Stimulated activated CD4-positive, alpha-beta T cell treated with anti-CD3 and anti-CD28 coated beads, TNF-alpha, amount 100 ng/mL, for 4 hours (primary cell): ENCODE measurements around the gene TDRD7.

ENCODE experiments used
- DNase-seq, 3 experiments: peaks; one replicate each; pipeline ENCODE4 v3.0.0-alpha.2; 2020; ENCODE audit warnings: low read depth in 3 of 3

Gene TDRD7

DNA sequence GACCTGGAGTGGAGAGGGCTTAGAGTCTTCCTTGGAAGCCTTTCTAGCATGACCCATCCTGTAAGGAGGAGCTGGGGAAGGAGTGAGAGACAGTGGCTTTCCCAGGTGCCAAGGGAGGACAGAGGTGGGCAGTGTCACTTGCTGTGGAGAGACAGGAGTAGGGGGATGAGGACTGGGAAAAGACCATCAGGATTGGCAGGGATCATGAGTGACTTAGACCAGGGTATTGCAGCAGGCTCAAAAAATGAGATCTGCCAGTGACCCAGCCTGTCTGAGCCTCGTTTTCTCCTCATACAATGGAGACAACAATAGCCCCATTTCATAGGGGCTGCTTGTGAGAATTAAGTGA, 91.9 kb downstream of the TDRD7 start:
- DNase-seq = no peak

- DNase-seq = no peak
These were observed 92.7 kb downstream of the TDRD7 start for GRCh38 chr9:97504381-97505216.

DNA sequence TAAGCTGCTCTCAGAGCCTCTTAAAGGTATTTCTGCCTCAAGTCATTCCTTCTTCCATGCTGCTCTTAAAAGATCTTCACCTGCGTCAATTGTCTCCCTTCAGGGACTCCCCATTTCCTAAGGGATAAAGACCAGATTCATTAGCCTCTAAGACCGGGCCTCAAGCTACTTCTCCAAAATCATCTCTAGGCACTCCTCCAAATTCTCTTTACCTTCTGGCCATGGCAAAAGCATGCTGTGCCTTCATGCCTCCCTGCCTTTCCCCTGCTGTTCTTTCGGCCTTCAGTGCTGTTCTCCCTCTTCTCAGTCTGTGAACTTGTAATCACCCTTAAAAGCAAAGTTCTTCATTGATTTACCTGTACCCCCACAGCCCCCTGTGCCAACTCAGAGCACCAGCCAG, 93.9 kb downstream of the TDRD7 start:
- no peak for DNase-seq

- no peak for DNase-seq
These were observed 94.4 kb downstream of the TDRD7 start for GRCh38 chr9:97506306-97506705.

DNA sequence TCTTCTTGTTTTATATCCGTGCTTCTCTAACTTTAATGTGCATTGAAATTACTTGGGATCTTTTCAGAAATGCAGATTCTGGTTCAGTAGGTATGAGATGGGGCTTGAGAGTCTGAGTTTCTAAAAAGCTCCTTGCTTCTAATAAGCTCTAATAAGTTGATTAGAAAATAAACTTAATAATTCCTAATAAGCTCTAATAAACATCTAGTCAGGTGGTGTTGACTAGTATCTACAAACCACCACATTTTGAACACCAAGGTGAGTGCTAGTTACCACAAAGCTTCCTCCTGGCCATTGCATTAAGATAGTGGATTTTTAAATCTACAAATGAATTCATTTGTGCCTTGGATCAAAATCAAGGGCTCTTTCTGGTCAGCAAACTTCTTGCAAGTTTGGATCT, 94.9 kb downstream of the TDRD7 start:
- no peak for DNase-seq

GRCh38 chr9:97507428-97507984, 95.6 kb downstream of the TDRD7 start:
- DNase-seq = no peak

DNA sequence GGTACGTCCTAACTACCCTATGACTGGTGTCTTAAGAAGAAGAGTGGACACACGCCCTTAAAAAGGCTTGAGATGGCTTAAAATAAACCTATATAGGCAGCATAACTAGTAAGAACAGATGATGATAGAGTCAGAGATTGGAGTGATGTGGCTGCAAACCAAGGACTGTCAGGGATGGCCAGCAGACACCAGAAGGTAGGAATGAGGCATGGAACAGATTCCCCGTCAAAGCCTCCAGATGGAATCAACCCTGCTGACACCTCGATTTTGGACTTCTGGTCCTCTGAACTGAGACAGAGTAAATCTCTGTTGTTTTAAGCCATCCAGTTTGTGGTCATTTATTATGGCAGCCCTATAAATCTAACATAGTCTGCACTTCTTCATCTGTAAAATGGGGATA, 97.0 kb downstream of the TDRD7 start:
- no peak for DNase-seq

DNA sequence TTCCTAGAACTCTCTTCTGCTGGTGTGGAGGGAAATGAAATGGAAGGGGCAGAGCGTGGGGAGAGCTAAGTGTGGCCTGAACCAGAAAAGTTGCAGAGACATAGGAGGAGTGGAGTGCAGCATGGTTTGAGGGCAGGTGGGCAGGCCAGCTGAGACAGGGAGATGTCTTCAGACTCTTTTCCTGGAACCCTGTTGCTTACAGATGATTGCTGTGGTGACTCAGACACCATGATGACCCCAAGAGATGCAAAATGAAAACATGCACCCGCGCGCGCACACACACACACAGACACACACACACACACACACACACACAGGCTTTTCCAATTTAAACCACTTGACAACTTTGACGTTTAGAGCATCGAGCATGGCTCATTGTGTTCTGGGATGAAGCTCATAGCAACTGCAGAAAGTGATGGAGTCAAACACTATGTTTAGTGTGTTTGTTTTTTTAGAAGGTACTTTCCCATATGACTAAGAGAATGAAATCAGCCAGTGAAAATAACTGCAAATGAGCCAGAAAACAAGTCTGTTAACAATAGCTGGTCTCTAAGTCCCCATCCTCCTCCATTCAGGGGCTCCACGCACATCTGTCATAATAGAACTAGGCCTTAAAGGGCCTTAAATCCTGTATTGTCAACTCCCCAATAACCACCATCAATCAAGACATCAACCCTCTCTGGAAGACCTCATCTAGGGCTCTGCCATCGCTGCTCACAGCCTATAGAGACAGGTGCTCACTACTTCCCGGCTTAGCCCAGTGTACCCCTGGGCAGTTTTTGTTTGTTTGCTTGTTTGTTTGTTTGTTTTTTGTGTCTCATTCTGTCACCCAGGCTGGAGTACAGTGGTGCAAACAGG, 99.1 kb downstream of the TDRD7 start:
- no peak for DNase-seq

- no peak for DNase-seq
These were observed 99.9 kb downstream of the TDRD7 start for GRCh38 chr9:97511655-97512427.

GRCh38 chr9:97512966-97513560, 101.2 kb downstream of the TDRD7 start:
- DNase-seq = no peak

DNA sequence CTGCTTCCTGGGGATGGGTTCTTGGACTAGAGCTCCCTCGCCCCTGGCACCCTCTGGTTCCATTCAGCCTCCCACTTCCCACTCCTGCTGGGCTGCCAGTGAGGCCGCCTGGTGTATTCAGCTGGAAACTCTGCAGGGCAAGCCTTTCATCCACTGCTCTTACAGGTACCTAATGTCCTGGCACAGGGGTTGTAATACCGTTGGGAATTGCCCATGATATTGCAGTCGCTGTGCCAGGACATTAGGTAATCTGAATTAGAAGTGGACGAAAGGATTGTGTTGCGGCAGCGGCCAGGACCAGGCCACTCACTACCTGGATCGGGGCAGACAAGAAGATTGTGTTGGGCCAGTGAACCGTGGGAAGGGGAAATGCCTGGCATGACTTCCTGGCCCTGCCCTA, 102.6 kb downstream of the TDRD7 start:
- DNase-seq = no peak

DNA sequence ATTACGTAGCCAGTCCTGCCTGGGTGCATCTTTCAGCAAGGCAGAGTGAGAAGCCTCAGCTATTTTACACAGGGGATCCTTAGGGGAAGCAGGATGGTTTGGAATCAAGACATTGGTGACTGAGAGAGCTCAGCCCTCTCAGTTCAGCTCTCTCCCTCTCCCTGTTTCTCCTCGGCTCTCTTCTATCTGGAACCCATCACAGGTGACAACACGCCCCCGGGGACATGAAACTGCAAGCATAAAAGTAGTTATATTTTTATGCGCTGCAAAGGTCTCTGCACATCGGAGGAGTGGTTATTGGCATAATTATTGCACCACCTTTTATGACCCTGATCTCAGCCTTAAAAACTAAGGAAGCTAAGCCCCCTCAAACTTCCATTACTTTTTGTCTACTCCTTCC, 103.8 kb downstream of the TDRD7 start:
- DNase-seq = no peak

GRCh38 chr9:97516111-97516510, 104.2 kb downstream of the TDRD7 start:
- no peak for DNase-seq

DNA sequence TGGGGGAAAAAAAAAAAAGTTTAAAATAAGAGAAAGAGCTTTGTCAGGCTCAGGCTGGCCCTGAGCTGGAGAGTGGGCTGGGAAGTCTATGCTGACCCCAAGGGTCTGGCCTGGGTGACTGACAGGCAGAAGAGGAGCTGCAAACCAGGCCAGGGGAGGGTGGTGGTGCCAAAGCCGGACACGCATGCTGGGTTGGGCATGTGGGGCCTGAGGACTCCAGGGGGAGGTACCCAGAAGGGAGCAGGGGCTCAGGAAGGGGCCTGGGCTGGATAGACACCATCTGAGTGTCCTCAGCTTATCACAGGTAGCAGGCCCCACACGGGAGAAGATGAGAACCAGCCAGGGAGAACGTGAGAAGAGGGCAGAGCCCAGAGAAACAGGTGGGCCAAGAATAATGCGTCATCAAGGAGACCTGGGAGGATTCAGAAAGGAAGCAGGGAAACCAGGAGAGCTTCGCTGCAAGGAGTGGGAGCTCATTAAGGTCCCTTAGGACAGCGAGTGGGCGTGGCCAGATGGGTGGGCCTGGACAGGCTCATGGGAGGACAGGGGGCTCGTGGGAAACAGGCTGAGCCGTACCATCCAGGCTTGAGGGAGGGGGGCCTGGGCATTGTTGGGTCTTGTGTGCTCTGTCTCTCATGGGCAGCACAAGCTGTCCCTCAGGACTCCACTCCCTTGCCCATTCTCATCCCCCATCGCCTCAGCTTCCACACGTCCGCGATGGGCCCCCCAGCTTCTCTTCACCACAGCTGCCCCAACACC, 105.6 kb downstream of the TDRD7 start:
- DNase-seq = no peak

DNA sequence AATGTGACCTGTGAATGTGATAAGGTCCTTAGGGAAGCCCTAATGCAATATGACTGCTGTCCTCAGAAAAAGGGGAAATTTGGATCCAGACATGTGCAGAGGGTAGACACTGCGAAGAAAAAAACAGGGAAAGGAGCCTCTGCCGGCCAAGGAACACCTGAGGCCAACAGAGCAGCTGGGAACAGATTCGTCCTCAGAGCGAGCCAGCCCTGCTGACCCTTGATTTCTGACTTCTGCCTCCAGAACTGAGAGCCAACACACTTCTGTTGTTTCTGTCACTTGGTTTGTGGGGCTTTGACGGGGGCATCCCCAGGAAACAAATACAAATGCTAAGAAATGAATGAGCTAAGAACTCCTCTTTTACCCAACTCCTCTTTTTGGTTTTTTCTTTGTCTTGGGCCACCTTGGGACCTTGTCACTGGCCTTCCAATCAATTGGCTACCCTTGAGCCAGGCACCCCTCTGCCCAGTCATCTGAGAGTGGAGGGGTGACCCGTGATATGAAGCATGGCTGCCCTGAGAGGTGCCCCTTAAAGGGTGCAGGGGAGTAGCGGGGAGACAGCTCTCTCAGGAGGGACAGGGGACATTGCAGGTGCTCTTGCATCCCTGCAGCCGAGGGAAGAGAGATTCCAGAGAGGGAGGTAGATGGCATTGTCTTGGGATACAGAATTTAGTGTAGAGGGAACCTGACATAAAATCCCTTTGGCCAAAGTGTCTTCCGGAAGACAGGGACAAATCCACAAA, 106.4 kb downstream of the TDRD7 start:
- DNase-seq = no peak

GRCh38 chr9:97518909-97519307, 107.0 kb downstream of the TDRD7 start:
- DNase-seq = no peak

DNA sequence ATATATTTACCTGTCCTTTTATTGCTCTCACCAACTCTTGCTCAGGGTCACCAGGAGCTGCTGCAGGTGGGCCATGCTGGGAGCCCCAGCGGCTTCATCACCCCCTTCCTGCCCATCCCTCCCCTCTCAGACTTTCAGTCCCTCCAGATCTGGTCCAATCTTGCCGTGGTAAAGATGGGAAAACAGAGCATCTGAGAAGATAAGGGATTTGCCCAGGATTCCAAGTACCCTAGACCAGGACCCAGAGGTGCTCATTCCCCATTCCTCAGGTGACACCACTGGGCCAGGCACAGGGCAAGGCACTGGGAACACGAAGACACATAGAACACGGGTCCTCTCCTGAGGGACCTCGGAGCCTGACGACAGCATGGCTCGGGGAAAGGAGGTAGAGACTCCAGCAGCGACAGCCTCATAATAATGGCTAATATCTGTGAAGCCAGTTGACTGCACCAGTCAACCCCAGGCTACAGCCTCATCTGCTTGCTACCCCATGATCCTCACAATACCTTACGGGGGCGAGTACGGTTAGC, 107.6 kb downstream of the TDRD7 start:
- DNase-seq = no peak

DNA sequence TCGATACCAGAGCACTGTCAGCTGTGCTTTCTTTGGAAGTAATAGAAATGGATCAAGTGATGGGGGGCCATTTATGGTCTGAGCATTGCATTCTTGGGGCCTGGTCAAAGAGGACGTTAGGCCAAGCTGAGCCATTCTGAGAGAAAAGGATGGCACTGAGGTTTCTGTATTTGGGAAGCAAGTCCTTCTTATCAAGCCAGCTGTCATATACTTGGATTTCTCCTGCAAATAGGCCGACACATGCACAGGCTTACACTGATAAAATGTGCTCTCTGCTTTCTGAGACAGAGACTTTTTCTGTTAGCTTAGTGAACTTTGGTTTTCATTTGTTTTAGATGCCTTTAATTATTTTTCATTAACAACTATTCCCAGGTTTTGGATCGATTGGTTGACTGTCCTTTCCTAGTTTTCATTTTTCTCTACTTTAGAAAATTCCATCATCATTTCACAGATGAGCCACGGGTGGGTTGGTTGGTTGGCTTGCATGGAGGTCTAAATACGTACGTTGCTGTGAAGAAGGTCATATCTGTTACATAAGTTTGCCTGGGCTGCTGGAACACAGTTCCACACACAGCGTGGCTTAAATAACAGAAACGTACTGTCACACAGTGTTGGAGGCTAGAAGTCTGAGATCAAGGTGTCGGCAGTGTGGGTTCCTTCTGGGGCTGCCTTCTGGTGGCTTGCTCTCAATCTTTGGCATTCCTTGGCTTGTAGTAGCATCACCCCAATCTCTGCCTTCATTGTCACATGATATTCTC, 109.9 kb downstream of the TDRD7 start:
- DNase-seq = no peak

GRCh38 chr9:97524424-97524823, 112.5 kb downstream of the TDRD7 start:
- DNase-seq = no peak
